Coronary artery (tissue), 2 donors: ENCODE results near the gene S100A5.

ENCODE experiments used
- DNase-seq: peaks from one replicate; pipeline ENCODE4 v3.0.0-alpha.2; 2017; ENCODE audit warnings: low spot score
- H3K27ac ChIP-seq, 2 donors: fragments of 200-600 bp; sonication (generic); one replicate each; pipeline ENCODE4 v1.5.1; 2016 to 2019
- H3K4me3 ChIP-seq: fragments of 200-600 bp; sonication (generic); 2 replicates; pipeline ENCODE4 v1.5.1; 2016; ENCODE audit warnings: mild to moderate bottlenecking, moderate library complexity
- TF ChIP-seq, protein P1 (sequence below): fragments of 200-600 bp; sonication (generic); IDR thresholded peaks from one replicate; pipeline ENCODE4 v1.5.1; 2019; ENCODE audit warnings: antibody characterized with exemption

S100A5 gene

DNA sequence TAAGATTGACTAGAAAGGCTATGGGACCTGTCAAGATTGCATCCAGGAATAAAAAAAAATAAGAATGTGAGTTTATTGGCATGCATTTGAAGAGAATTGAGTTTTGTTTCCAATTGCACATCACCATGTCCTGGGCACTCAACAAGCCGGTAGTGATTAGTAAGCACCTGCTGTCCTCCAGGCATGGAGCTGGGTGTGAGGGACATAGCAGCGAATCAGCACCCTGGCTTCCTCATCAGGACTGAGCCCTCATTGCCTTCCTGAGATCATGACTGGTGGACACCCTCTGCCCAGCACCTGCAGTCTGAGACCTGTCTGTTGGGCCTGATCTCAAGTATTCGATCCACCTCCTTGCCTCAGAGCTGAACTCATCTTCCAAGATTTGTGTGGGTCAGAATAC is 31.7 kb downstream of the S100A5 start:
- Histone ChIP-seq H3K27ac (no peak overlapping the region), H3K4me3 (no peak overlapping the region)
- TF ChIP-seq, protein P1, sequence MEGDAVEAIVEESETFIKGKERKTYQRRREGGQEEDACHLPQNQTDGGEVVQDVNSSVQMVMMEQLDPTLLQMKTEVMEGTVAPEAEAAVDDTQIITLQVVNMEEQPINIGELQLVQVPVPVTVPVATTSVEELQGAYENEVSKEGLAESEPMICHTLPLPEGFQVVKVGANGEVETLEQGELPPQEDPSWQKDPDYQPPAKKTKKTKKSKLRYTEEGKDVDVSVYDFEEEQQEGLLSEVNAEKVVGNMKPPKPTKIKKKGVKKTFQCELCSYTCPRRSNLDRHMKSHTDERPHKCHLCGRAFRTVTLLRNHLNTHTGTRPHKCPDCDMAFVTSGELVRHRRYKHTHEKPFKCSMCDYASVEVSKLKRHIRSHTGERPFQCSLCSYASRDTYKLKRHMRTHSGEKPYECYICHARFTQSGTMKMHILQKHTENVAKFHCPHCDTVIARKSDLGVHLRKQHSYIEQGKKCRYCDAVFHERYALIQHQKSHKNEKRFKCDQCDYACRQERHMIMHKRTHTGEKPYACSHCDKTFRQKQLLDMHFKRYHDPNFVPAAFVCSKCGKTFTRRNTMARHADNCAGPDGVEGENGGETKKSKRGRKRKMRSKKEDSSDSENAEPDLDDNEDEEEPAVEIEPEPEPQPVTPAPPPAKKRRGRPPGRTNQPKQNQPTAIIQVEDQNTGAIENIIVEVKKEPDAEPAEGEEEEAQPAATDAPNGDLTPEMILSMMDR, result no peak
- no peak for DNase-seq

DNA sequence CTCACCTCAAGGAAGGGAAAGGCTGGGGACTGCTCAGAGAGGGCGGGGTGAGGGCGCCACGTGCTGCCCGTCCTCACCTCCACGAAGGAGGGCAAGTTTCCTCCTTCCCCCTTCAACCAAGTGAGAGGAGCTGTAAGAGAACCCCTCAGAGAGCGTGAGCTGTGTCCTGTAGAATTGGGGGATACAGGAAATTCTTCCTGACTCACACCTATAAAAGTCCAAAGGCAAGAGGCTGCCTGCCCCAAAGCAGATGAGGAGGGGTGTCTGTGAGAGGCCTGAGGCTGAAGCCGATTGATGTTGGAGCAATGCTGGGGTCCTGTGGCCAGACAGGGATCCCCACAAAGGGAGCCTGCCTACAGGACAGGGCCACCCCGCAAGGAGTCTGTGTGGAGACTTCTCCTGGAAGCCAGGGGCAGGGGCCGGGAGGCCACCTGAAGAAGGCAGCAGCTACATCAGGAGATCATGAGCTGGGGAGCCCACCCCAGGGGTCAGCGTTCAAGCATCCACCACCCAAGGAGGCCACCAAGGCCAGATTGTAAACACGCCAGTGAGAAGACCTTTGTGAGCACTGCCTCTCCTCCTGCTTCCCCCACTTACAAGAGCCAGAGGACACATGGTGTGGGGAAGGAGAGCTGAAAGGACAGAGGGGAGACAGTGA is 32.7 kb downstream of the S100A5 start:
- H3K27ac ChIP-seq, result peak overlapping the region; percentile 87 to 95
- no peak for DNase-seq
- TF ChIP-seq, protein P1, result no peak
- no peak overlapping the region for H3K4me3 ChIP-seq

DNA sequence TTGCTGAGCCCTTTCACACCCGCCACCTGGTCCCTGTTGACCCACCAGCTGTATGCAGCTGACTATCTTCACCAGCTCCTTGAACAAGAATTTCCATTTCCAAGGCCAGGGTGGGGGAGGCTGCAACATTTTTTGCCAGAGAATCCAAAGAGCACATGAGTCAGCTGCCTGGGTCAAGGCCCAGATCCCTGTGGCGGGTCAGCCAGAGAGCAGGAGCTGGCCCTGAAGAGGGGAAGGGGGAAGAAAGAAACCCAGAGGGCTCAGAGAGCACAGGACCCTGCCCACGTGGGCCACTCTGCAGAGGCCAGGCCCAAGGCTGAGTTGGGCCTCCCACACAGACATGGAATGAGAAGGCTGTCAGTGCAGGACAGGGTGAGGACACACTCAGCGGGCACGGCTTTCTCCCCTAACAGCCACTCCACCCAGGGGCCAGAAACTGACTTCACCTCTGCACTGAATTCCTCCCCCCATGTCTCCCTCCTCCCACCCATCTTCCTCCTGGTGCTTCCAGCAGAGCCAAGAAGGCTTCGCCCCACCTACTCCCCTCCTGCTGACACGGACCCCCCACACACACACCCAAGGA is 33.8 kb downstream of the S100A5 start:
- peak overlapping the region; percentile 35 for H3K4me3 ChIP-seq
- H3K27ac ChIP-seq, result peak overlapping the region; percentile 87 to 95
- peak; percentile 95 for DNase-seq
- TF ChIP-seq, protein P1, result no peak

DNA sequence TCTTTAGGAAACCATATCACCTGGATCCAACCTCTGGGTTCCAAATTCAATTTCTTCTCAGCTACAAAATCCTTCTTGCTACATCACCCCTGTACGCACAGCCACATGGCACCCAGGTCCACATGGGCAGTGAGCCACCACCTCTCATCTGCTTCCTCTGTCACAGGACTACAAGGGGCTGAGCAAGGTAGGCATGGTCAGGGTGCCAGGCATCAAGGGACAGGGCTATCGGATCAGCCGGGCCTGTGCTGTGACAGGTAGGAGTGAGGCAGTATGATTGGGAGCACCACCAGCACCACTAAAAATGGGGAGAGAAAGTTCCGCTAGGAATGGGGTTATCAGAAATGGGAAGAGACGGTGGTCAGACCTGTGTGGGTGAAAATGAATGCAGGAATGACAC is 34.3 kb downstream of the S100A5 start:
- no peak for DNase-seq
- TF ChIP-seq, protein P1, result no peak
- peak overlapping the region; percentile 87 to 95 for H3K27ac ChIP-seq
- H3K4me3 ChIP-seq, result peak overlapping the region; percentile 11

DNA sequence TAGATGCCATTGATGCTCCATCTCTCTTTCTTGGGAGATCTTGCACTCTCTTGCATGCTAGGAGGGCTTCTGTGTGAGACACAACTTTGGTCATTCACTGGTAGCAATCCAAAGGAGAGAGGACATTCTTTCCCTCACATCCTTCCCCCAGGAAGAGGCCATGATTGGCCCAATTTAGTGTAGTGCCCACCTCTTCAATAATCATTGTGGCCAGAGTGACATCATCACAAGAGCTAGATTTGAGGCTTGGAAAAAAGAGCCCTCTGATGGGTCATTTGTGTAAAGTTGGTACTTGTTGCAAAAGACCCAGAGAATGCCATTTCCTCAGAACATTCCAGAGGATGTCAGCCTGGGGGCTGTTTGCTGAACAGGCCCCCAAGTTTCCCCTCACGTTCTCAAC is 35.2 kb downstream of the S100A5 start:
- no peak for DNase-seq
- TF ChIP-seq, protein P1, result no peak
- no peak overlapping the region for H3K4me3 ChIP-seq
- H3K27ac ChIP-seq, result peak overlapping the region in 1 of 2 donors; percentile 95

DNA sequence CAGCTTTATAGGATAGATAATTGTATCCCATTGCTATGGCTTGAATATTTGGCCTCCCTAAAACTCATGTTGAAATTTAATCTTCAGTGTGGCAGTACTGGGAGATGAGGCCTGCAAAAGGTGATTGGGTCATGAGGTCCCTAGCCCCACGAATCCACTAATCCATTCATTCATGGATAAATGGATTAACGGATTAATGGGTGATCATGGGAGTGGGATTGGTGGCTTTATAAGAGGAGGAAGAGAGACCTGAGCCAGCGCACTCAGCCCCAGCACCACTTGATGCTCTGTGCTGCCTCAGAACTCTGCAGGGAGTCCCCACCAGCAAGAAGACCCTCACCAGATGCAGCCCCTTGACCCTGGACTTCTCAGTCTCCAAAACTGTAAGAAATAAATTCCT is 37.0 kb downstream of the S100A5 start:
- DNase-seq, result no peak
- TF ChIP-seq, protein P1, result no peak
- Histone ChIP-seq H3K27ac (no peak overlapping the region), H3K4me3 (no peak overlapping the region)

DNA sequence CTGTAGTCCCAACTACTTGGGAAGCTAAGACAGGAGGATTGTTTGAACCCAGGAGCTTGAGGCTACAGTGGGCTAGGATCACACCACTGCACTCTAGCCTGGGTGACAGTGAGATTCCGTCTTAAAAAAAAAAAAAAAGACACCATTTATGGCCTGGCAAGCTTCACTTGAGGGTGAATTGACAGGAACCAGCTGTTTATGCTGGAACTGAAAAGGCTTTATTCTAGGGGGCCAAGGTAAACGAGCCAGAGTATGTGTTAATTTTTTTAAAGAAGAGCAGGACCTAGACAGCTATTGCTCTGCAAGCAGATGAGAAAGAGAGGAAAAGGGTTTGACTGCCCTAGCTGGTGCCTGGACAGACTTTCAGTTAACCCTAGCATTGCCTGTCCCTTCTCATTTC is 42.0 kb downstream of the S100A5 start:
- no peak for DNase-seq
- TF ChIP-seq, protein P1, result no peak
- Histone ChIP-seq H3K4me3 (no peak overlapping the region), H3K27ac (no peak overlapping the region)
